ENCODE results near the gene PPP2R2D. TPM values are rescaled to one million over a fixed set of nuclear protein-coding genes. Genes with fewer than 3 reads are reported as not detected.

PPP2R2D gene
- total and polyA plus RNA-seq, 12 donors = 26.8 to 46.5 (median 35.1) TPM

DNA sequence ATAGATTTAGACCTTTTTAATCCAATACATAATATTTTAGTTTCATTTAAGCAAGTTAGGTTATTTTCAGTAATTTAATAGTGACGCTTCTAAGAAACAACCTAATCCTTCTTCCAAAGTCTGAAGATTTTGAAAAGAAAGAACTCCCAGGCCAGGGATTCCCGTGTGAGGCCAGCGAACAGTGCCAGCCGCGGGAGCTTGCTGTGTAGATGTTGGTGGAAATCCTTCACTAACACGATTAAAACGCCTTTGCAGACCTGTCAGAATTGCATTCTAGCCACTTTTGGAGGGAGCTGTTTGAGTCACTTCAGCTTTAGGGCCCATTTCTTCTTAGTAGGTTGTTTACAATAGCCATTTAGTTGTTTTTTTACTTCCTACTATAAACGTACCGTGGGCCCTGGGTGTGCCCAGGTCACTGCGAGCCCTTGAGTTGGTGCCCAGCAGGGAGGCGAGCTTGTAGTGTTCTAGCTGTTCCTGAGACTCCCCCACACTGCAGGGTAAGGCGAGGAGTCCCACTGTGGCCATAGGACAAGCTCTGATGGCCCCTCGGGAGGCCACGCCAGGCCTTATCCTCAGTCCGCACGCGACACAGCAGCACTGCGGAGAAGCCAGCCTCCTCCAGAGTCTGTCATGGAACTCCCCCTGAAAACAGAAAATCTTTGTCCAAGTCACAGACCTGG, 32.3 kb downstream of the PPP2R2D start:
- intact Hi-C loops (cut with DNase I) = no loop called here
- Histone ChIP-seq H3K27me3 (no peaks in the 10 kb centered on the region), H3K4me3 (no peak overlapping the region), H3K27ac (peak overlapping the region in 3 of 10 donors; percentile 6 to 24 (median 22)), H3K4me1 (peaks cover 0 to 83% (median 57%) of the 10 kb centered on the region in 9 donors), H3K9me3 (no peaks in the 10 kb centered on the region), H3K36me3 (peaks cover 0 to 44% (median 7%) of the 10 kb centered on the region in 9 donors)
- TF ChIP-seq CTCF (IDR thresholded peaks at IDR 0.05) = no peak
- ATAC-seq = peak in 1 of 8 donors; percentile 20
- 84 to 92% methylated on average over 18 of the region's 18 CpGs for WGBS, 2 donors
- no peak for DNase-seq

DNA sequence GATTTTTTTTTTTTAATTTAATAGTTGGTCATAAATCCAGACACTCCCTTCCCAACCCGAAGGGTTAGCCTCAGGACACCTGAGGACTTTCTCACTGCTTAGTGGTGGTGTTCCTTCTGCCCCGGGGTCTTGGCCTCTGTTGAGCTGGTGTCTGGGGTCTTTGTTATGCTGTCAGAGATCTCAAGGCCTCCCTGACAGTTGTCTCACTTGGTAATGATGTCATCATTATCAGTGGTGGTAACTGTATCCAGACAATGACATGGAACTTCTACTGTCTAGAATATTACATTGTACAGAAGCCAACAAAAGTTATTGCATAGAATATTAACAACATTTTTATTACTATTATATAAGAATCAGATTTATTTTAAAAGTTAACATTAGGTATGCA, 32.9 kb downstream of the PPP2R2D start:
- H3K9me3 ChIP-seq = no peaks in the 10 kb centered on the region
- H3K27me3 ChIP-seq = no peaks in the 10 kb centered on the region
- H3K4me1 ChIP-seq = peaks cover 0 to 82% (median 52%) of the 10 kb centered on the region in 9 donors
- ATAC-seq (no peak), DNase-seq (no peak)
- WGBS, 2 donors = 88 to 95% methylated on average over 2 of the region's 2 CpGs
- no peak for TF ChIP-seq CTCF (IDR thresholded peaks at IDR 0.05)
- peaks cover 0 to 49% (median 10%) of the 10 kb centered on the region in 9 donors for H3K36me3 ChIP-seq
- intact Hi-C loops (cut with DNase I) = no loop called here
- H3K4me3 ChIP-seq = no peak overlapping the region
- peak overlapping the region in 1 of 10 donors; percentile 22 for H3K27ac ChIP-seq

DNA sequence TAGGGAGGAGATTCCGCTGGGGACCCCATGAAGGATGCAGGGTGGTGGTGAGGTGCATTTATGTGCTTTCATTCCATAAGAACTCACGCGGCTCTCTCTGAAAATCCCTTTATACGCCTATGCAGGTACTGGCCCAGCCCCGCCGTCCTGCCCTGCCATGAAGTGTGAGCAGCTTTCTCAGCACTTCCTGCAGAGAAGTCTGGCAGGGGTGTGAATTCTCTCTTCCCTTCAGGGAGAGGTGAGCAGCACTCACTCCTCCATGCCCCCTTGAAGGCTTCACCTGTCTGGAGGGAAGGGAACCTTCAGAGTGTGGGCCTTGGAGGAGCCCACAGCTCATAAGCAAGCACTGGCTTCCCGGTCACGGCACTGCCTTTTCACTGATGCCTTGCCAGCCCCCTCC, 34.0 kb downstream of the PPP2R2D start:
- no peak for DNase-seq
- H3K4me1 ChIP-seq = peaks cover 0 to 72% (median 41%) of the 10 kb centered on the region in 9 donors
- no peak for ATAC-seq
- H3K9me3 ChIP-seq = no peaks in the 10 kb centered on the region
- H3K36me3 ChIP-seq = peaks cover 0 to 58% (median 13%) of the 10 kb centered on the region in 9 donors
- intact Hi-C loops (cut with DNase I) = loop anchor here in 1 of 10 donors (5.0 kb wide), 1 partner anchor 32 kb away; the partner anchor contains the start of gene PPP2R2D
- 66 to 72% methylated on average over 8 of the region's 8 CpGs for WGBS, 2 donors
- H3K4me3 ChIP-seq = no peak overlapping the region
- no peaks in the 10 kb centered on the region for H3K27me3 ChIP-seq
- TF ChIP-seq CTCF (IDR thresholded peaks at IDR 0.05) = no peak
- peak overlapping the region in 1 of 10 donors; percentile 22 for H3K27ac ChIP-seq

GRCh38 chr10:131935260-131935659, 34.5 kb downstream of the PPP2R2D start:
- peaks cover 0 to 67% (median 36%) of the 10 kb centered on the region in 9 donors for H3K4me1 ChIP-seq
- intact Hi-C loops (cut with DNase I) = loop anchor here in 1 of 10 donors (5.0 kb wide), 1 partner anchor 33 kb away; the partner anchor contains the start of gene PPP2R2D
- ATAC-seq = no peak
- H3K4me3 ChIP-seq = no peak overlapping the region
- no peak overlapping the region for H3K27ac ChIP-seq
- TF ChIP-seq CTCF (IDR thresholded peaks at IDR 0.05) = no peak
- H3K36me3 ChIP-seq = peaks cover 0 to 63% (median 17%) of the 10 kb centered on the region in 9 donors
- DNase-seq = no peak
- no peaks in the 10 kb centered on the region for H3K9me3 ChIP-seq
- no peaks in the 10 kb centered on the region for H3K27me3 ChIP-seq
- 33 to 43% methylated on average over 1 of the region's 1 CpG for WGBS, 2 donors
